Bronchial smooth muscle cell (primary cell): Measurements from ENCODE around the gene ADAM21. TPM values are rescaled to one million over a fixed set of nuclear protein-coding genes. Genes with fewer than 3 reads are reported as not detected.

ENCODE experiments used
- total RNA-seq: library from RNA; depleted of rRNA; stranded (reverse); fragments of >200 nt; gene quantifications from 2 replicates; pipeline ENCODE4 v1.2.1, GENCODE V29; 2014

ADAM21 gene
- total RNA-seq: 0.32 and 0.77 TPM in 2 replicates

DNA sequence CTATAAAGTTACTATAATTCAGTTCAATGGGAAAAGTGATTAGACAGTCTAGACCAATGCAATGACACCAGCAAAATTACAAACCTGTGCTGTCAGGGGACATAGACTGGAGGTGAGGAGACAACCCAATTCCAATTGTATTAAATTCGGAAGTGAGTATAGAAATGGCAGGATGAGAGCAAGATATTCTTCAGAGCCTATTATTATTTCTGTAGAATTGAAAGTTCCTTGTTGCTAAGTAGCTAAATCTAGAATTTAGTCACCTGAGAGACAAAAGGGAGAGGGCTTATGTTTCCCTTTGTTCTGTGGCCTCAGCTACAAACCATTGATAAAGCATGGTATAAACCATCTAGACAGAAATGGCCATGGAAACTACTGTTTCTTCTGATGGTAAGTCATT is at the start of gene ADAM21:
Gene ADAM21, plus strand, starts transcription at position 301 of the 400 bp plus-strand sequence. CDS start 5,326 bp downstream, outside the sequence.

DNA sequence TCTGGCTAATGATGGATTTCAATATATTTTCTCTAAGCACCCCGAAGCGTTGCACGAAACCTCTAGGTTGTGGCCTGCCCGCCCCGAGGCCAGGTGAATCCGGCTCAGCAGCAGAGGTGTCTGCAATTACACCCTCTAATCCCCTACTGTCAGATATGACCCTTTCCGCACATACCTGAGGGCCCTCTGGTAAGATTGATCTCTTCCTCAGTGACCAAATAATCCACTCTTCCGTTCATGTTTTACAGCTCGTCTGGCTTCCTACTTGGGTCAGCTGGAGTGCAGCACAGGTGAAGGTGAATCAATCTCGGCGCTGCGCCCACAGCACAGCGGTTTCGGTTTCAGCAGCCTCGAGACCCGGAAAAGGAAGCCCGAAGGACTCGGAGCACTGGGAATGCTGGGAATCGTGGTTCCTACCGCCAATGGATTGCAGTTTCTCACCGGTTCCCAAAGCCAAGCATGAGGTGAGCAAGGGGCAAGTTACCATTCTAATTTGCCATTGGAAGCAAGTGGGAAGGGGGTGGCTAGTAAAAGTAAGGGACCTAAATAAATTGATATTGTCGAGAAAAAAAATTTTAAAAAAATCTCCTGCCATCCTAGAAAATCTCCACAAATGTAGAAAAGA is 35.1 kb upstream of the ADAM21 start, which contains the start of gene SYNJ2BP:
Gene SYNJ2BP, minus strand, starts transcription at position 366 of the 625 bp plus-strand sequence. Its CDS starts 127 bp downstream, at position 239.

Other genes starting within 250 kb of the ADAM21 start
- gene COX16, start 92.5 kb upstream of the ADAM21 start, total RNA-seq: 18.9 and 38.0 TPM in 2 replicates
- gene SYNJ2BP, start 35.1 kb upstream of the ADAM21 start, total RNA-seq: 11.3 and 11.8 TPM in 2 replicates
- gene ADAM20, start 82.8 kb downstream of the ADAM21 start, total RNA-seq: 0.94 and 1.9 TPM in 2 replicates
- 15.2 and 23.0 TPM in 2 replicates for gene MED6, start 148.5 kb downstream of the ADAM21 start, total RNA-seq
- gene TTC9, start 189.7 kb downstream of the ADAM21 start, total RNA-seq: under 0.01 TPM in 2 replicates